ENCODE data around the gene LOC101059915.
A peak's percentile ranks its signal among the peaks of the same experiment; 100 is the strongest.

The LOC101059915 gene

GRCh38 chrX:71667328-71668247 lies at the start of gene LOC101059915:
Gene LOC101059915, plus strand, starts transcription at chrX:71667546.
- no peak for DNase-seq

- no peak for DNase-seq
Measured at GRCh38 chrX:71617742-71618141, 49.6 kb upstream of the LOC101059915 start.

- no peak for DNase-seq
Measured at GRCh38 chrX:71618303-71618721, 49.0 kb upstream of the LOC101059915 start, which contains the start of gene CXCR3. Gene CXCR3, minus strand, starts transcription at chrX:71618511. Its CDS starts 62 bp downstream, at chrX:71618449.

- no peak for DNase-seq
Measured at GRCh38 chrX:71618787-71619186, 48.6 kb upstream of the LOC101059915 start.

- peak; percentile 15 for DNase-seq
Measured at GRCh38 chrX:71619193-71619592, 48.2 kb upstream of the LOC101059915 start.

GRCh38 chrX:71619986-71620385 lies 47.4 kb upstream of the LOC101059915 start:
- no peak for DNase-seq

- no peak for DNase-seq
Measured at GRCh38 chrX:71621603-71622002, 45.7 kb upstream of the LOC101059915 start.

GRCh38 chrX:71622032-71622575 lies 45.2 kb upstream of the LOC101059915 start:
- DNase-seq: no peak

- DNase-seq: peak; percentile 20
Measured at GRCh38 chrX:71622576-71623450, 44.5 kb upstream of the LOC101059915 start.

- DNase-seq: no peak
Measured at GRCh38 chrX:71623714-71624113, 43.6 kb upstream of the LOC101059915 start.

- no peak for DNase-seq
Measured at GRCh38 chrX:71625471-71625870, 41.9 kb upstream of the LOC101059915 start.

- no peak for DNase-seq
Measured at GRCh38 chrX:71626576-71626975, 40.8 kb upstream of the LOC101059915 start.

GRCh38 chrX:71627588-71628404 lies 39.5 kb upstream of the LOC101059915 start:
- no peak for DNase-seq

- no peak for DNase-seq
Measured at GRCh38 chrX:71629467-71629866, 37.9 kb upstream of the LOC101059915 start.

- no peak for DNase-seq
Measured at GRCh38 chrX:71632923-71633657, 34.3 kb upstream of the LOC101059915 start.

GRCh38 chrX:71634366-71634765 lies 33.0 kb upstream of the LOC101059915 start:
- no peak for DNase-seq

GRCh38 chrX:71636438-71637252 lies 30.7 kb upstream of the LOC101059915 start:
- no peak for DNase-seq

GRCh38 chrX:71637253-71637618 lies 30.1 kb upstream of the LOC101059915 start:
- DNase-seq: no peak

- DNase-seq: no peak
Measured at GRCh38 chrX:71637848-71638247, 29.5 kb upstream of the LOC101059915 start.

- DNase-seq: no peak
Measured at GRCh38 chrX:71638409-71638808, 28.9 kb upstream of the LOC101059915 start.

- DNase-seq: no peak
Measured at GRCh38 chrX:71640002-71640401, 27.3 kb upstream of the LOC101059915 start.
